HG03354 (cell line): ENCODE results near the gene ST6GALNAC3.

Source experiments
- ATAC-seq: cut with Tn5 transposase; IDR thresholded peaks from one replicate; pipeline ENCODE4 v1.9.1; 2021; ENCODE audit warnings: mild to moderate bottlenecking; ENCODE audit not compliant: unreplicated experiment, poor library complexity, severe bottlenecking

The ST6GALNAC3 gene

GRCh38 chr1:76267631-76268030, 193.1 kb downstream of the ST6GALNAC3 start:
- peak; percentile 39 for ATAC-seq

- no peak for ATAC-seq
Measured at GRCh38 chr1:76268341-76268740, 193.8 kb downstream of the ST6GALNAC3 start.

- ATAC-seq, result no peak
Measured at GRCh38 chr1:76269155-76269554, 194.6 kb downstream of the ST6GALNAC3 start.

- ATAC-seq, result no peak
Measured at GRCh38 chr1:76274302-76274701, 199.8 kb downstream of the ST6GALNAC3 start.

- no peak for ATAC-seq
Measured at GRCh38 chr1:76274718-76275117, 200.2 kb downstream of the ST6GALNAC3 start.

- no peak for ATAC-seq
Measured at GRCh38 chr1:76278711-76279100, 204.2 kb downstream of the ST6GALNAC3 start.

- ATAC-seq, result no peak
Measured at GRCh38 chr1:76279101-76279748, 204.7 kb downstream of the ST6GALNAC3 start.

- ATAC-seq, result no peak
Measured at GRCh38 chr1:76281306-76281705, 206.8 kb downstream of the ST6GALNAC3 start.

- no peak for ATAC-seq
Measured at GRCh38 chr1:76284842-76285241, 210.3 kb downstream of the ST6GALNAC3 start.

- ATAC-seq, result no peak
Measured at GRCh38 chr1:76285578-76286135, 211.1 kb downstream of the ST6GALNAC3 start.

GRCh38 chr1:76287917-76288316, 213.4 kb downstream of the ST6GALNAC3 start:
- ATAC-seq, result no peak

- no peak for ATAC-seq
Measured at GRCh38 chr1:76288758-76289483, 214.4 kb downstream of the ST6GALNAC3 start.

GRCh38 chr1:76289692-76290091, 215.1 kb downstream of the ST6GALNAC3 start:
- ATAC-seq, result no peak

- no peak for ATAC-seq
Measured at GRCh38 chr1:76290271-76290670, 215.7 kb downstream of the ST6GALNAC3 start.

- no peak for ATAC-seq
Measured at GRCh38 chr1:76291191-76291590, 216.6 kb downstream of the ST6GALNAC3 start.

- ATAC-seq, result no peak
Measured at GRCh38 chr1:76291737-76292136, 217.2 kb downstream of the ST6GALNAC3 start.

- ATAC-seq, result peak; percentile 79
Measured at GRCh38 chr1:76292418-76293184, 218.1 kb downstream of the ST6GALNAC3 start.

- no peak for ATAC-seq
Measured at GRCh38 chr1:76293831-76294230, 219.3 kb downstream of the ST6GALNAC3 start.

- ATAC-seq, result peak; percentile 79
Measured at GRCh38 chr1:76294482-76295194, 220.1 kb downstream of the ST6GALNAC3 start.

GRCh38 chr1:76298399-76298798, 223.9 kb downstream of the ST6GALNAC3 start:
- no peak for ATAC-seq
